ENCODE results near the gene TRPM2.

Gene TRPM2

GRCh38 chr21:44441041-44441400, 87.6 kb downstream of the TRPM2 start:
- Histone ChIP-seq H3K36me3 (replicated peaks; ENCODE audit: low read depth, low read length) (peaks cover 4% of the 10 kb centered on the region), H3K79me2 (ENCODE audit: low read length) (no peaks in the 10 kb centered on the region), H3K4me2 (ENCODE audit: low read length) (no peak overlapping the region), H3K4me3 (ENCODE audit: low read length) (no peak overlapping the region), H2AFZ (ENCODE audit: low read depth, low read length) (no peak overlapping the region), H3K27me3 (ENCODE audit: low read depth, low read length) (no peaks in the 10 kb centered on the region), H3K9ac (ENCODE audit: low read length) (no peak overlapping the region), H3K9me3 (ENCODE audit: insufficient read depth, low read length) (no peaks in the 10 kb centered on the region), H3K27ac (ENCODE audit: low read length) (no peak overlapping the region), H3K4me1 (ENCODE audit: low read length) (peaks cover 5% of the 10 kb centered on the region; the same call in 1 of the 2 replicates), H4K20me1 (ENCODE audit: insufficient read depth, low read length) (no peaks in the 10 kb centered on the region)
- TF ChIP-seq CTCF (IDR thresholded peaks at IDR 0.05; ENCODE audit: low read depth, low read length) (no peak), EZH2phosphoT487 (IDR thresholded peaks at IDR 0.05; ENCODE audit: low read depth) (no peak)

GRCh38 chr21:44441581-44442265, 88.3 kb downstream of the TRPM2 start:
- Histone ChIP-seq H3K27me3 (ENCODE audit: low read depth, low read length) (no peaks in the 10 kb centered on the region), H3K36me3 (replicated peaks; ENCODE audit: low read depth, low read length) (peaks cover 4% of the 10 kb centered on the region), H3K4me3 (ENCODE audit: low read length) (no peak overlapping the region), H3K4me1 (ENCODE audit: low read length) (peaks cover 5% of the 10 kb centered on the region; the same call in 1 of the 2 replicates), H3K9me3 (ENCODE audit: insufficient read depth, low read length) (no peaks in the 10 kb centered on the region), H4K20me1 (ENCODE audit: insufficient read depth, low read length) (no peaks in the 10 kb centered on the region), H3K27ac (ENCODE audit: low read length) (no peak overlapping the region), H3K4me2 (ENCODE audit: low read length) (no peak overlapping the region), H2AFZ (ENCODE audit: low read depth, low read length) (no peak overlapping the region), H3K79me2 (ENCODE audit: low read length) (no peaks in the 10 kb centered on the region), H3K9ac (ENCODE audit: low read length) (no peak overlapping the region)
- no peak for TF ChIP-seq CTCF (IDR thresholded peaks at IDR 0.05; ENCODE audit: low read depth, low read length)
- TF ChIP-seq EZH2phosphoT487 (IDR thresholded peaks at IDR 0.05; ENCODE audit: low read depth), result no peak

- Histone ChIP-seq H4K20me1 (ENCODE audit: insufficient read depth, low read length) (no peaks in the 10 kb centered on the region), H3K9ac (ENCODE audit: low read length) (no peak overlapping the region), H2AFZ (ENCODE audit: low read depth, low read length) (no peak overlapping the region), H3K9me3 (ENCODE audit: insufficient read depth, low read length) (no peaks in the 10 kb centered on the region), H3K4me3 (ENCODE audit: low read length) (no peak overlapping the region), H3K79me2 (ENCODE audit: low read length) (no peaks in the 10 kb centered on the region), H3K4me2 (ENCODE audit: low read length) (no peak overlapping the region), H3K27ac (ENCODE audit: low read length) (no peak overlapping the region), H3K4me1 (ENCODE audit: low read length) (peaks cover 5% of the 10 kb centered on the region; the same call in 1 of the 2 replicates), H3K27me3 (ENCODE audit: low read depth, low read length) (no peaks in the 10 kb centered on the region), H3K36me3 (replicated peaks; ENCODE audit: low read depth, low read length) (peaks cover 4% of the 10 kb centered on the region)
- TF ChIP-seq EZH2phosphoT487 (IDR thresholded peaks at IDR 0.05; ENCODE audit: low read depth), result no peak
- no peak for TF ChIP-seq CTCF (IDR thresholded peaks at IDR 0.05; ENCODE audit: low read depth, low read length)
Measured at GRCh38 chr21:44442266-44443125, 89.1 kb downstream of the TRPM2 start.

GRCh38 chr21:44443291-44443890, 90.0 kb downstream of the TRPM2 start:
- H2AFZ ChIP-seq (ENCODE audit: low read depth, low read length), result no peak overlapping the region
- H3K9ac ChIP-seq (ENCODE audit: low read length), result no peak overlapping the region
- peaks cover 5% of the 10 kb centered on the region; the same call in 1 of the 2 replicates for H3K4me1 ChIP-seq (ENCODE audit: low read length)
- no peaks in the 10 kb centered on the region for H3K27me3 ChIP-seq (ENCODE audit: low read depth, low read length)
- TF ChIP-seq EZH2phosphoT487 (IDR thresholded peaks at IDR 0.05; ENCODE audit: low read depth), result no peak
- TF ChIP-seq CTCF (IDR thresholded peaks at IDR 0.05; ENCODE audit: low read depth, low read length), result no peak
- H3K9me3 ChIP-seq (ENCODE audit: insufficient read depth, low read length), result no peaks in the 10 kb centered on the region
- H3K4me2 ChIP-seq (ENCODE audit: low read length), result no peak overlapping the region
- H3K4me3 ChIP-seq (ENCODE audit: low read length), result no peak overlapping the region
- H3K36me3 ChIP-seq (replicated peaks; ENCODE audit: low read depth, low read length), result peaks cover 4% of the 10 kb centered on the region
- no peaks in the 10 kb centered on the region for H4K20me1 ChIP-seq (ENCODE audit: insufficient read depth, low read length)
- no peak overlapping the region for H3K27ac ChIP-seq (ENCODE audit: low read length)
- H3K79me2 ChIP-seq (ENCODE audit: low read length), result no peaks in the 10 kb centered on the region

All from OCI-LY3 (cell line).